ENCODE results near the gene CXCL14. TPM values are rescaled to one million over a fixed set of nuclear protein-coding genes. Genes with fewer than 3 reads are reported as not detected.

CXCL14 gene
- total RNA-seq, 1 experiment from 2014 or later, result not detected

GRCh38 chr5:135574493-135574892 lies 4.3 kb downstream of the CXCL14 start:
- ChIA-PET POLR2A (no interaction called here), CTCF (no interaction called here)
- Histone ChIP-seq H3K27ac (ENCODE audit: low read length) (no peak overlapping the region), H3K9me3 (ENCODE audit: control insufficient read depth, insufficient read depth, low read depth, low read length) (no peaks in the 10 kb centered on the region), H3K4me1 (ENCODE audit: control insufficient read depth, insufficient read depth, low read length) (peaks cover 3% of the 10 kb centered on the region; the same call in 1 of the 2 replicates), H3K4me3 (ENCODE audit: low read depth in 2 of 2, low read length in 2 of 2) (no peak overlapping the region), H3K27me3 (ENCODE audit: control insufficient read depth, insufficient read depth, low read length) (peaks cover 10% of the 10 kb centered on the region), H3K36me3 (ENCODE audit: control insufficient read depth, insufficient read depth, low read length) (no peaks in the 10 kb centered on the region)
- TF ChIP-seq CTCF (IDR thresholded peaks at IDR 0.05) (no peak), POLR2AphosphoS5 (IDR thresholded peaks at IDR 0.05; ENCODE audit: low read depth, low read length) (no peak), TCF7L2 (IDR thresholded peaks at IDR 0.05; ENCODE audit: low read depth, low read length) (no peak), REST (IDR thresholded peaks at IDR 0.05; ENCODE audit: insufficient read depth in 1 of 2, low read depth in 2 of 2, low read length in 1 of 2) (no peak), SIN3A (IDR thresholded peaks at IDR 0.05; ENCODE audit: borderline replicate concordance, insufficient read depth, low read depth, low read length) (no peak)
- ATAC-seq (no peak), DNase-seq (ENCODE audit: low read depth, low spot score) (no peak)
- in situ Hi-C loops (cut with HindIII; ENCODE audit: low pct_unique_long_range_greater_than_20kb, low sequenced_read_pairs) (no loop called here), intact Hi-C loops (cut with micrococcal nuclease; ENCODE audit: unreplicated experiment) (no loop called here)
- no TSS peak for BruUV-seq (replicated peaks)

DNA sequence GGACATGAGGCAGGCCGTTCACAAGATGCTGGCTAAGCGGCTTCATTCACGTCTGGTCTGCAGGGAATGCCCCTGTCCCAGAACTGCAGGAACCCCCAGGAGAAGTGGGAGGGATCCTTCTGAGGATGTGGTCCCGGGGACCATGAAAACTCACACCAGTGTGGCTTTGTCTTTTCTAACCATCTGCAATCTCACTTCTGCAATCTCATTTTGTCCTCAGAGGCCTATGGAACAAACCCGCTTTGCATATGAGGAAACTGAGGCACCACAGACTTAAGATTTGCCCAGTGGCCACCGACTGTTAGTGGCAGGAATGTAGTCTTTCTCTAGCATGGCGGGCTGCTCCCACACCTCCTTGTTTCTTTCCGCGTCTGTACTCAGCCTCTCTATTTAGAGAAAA lies 6.9 kb downstream of the CXCL14 start:
- ChIA-PET POLR2A (no interaction called here), CTCF (no interaction called here)
- H3K4me3 ChIP-seq (ENCODE audit: low read depth in 2 of 2, low read length in 2 of 2), result no peak overlapping the region
- intact Hi-C loops (cut with micrococcal nuclease; ENCODE audit: unreplicated experiment) (no loop called here), in situ Hi-C loops (cut with HindIII; ENCODE audit: low pct_unique_long_range_greater_than_20kb, low sequenced_read_pairs) (no loop called here)
- H3K27me3 ChIP-seq (ENCODE audit: control insufficient read depth, insufficient read depth, low read length), result no peaks in the 10 kb centered on the region; the same call in none of the 2 replicates
- no peaks in the 10 kb centered on the region for H3K9me3 ChIP-seq (ENCODE audit: control insufficient read depth, insufficient read depth, low read depth, low read length)
- H3K4me1 ChIP-seq (ENCODE audit: control insufficient read depth, insufficient read depth, low read length), result no peaks in the 10 kb centered on the region
- ATAC-seq (no peak), DNase-seq (ENCODE audit: low read depth, low spot score) (no peak)
- TF ChIP-seq POLR2AphosphoS5 (IDR thresholded peaks at IDR 0.05; ENCODE audit: low read depth, low read length) (no peak), SIN3A (IDR thresholded peaks at IDR 0.05; ENCODE audit: borderline replicate concordance, insufficient read depth, low read depth, low read length) (no peak), CTCF (IDR thresholded peaks at IDR 0.05) (no peak), REST (IDR thresholded peaks at IDR 0.05; ENCODE audit: insufficient read depth in 1 of 2, low read depth in 2 of 2, low read length in 1 of 2) (no peak), TCF7L2 (IDR thresholded peaks at IDR 0.05; ENCODE audit: low read depth, low read length) (no peak)
- no TSS peak for BruUV-seq (replicated peaks)
- H3K36me3 ChIP-seq (ENCODE audit: control insufficient read depth, insufficient read depth, low read length), result no peaks in the 10 kb centered on the region
- no peak overlapping the region for H3K27ac ChIP-seq (ENCODE audit: low read length)

Data from Panc1 (cell line).